Muscle of arm (tissue), 12 donors: Measurements from ENCODE around the gene SRSF1. TPM values are rescaled to one million over a fixed set of nuclear protein-coding genes. Genes with fewer than 3 reads are reported as not detected.

Experiments
- DNase-seq: peaks from one replicate; pipeline ENCODE4 v3.0.0-alpha.2; 2013
- polyA plus RNA-seq, 12 donors: library from polyadenylated mRNA; unstranded; fragments of 120-200 nt; gene quantifications; one replicate each; pipeline ENCODE4 v1.2.1, GENCODE V29; 2013; ENCODE audit not compliant: insufficient read length in 12 of 12

Gene SRSF1
- polyA plus RNA-seq, 12 donors = 146 to 244 (median 191) TPM; not detected in 1

GRCh38 chr17:58032691-58033415, 25.8 kb upstream of the SRSF1 start:
- no peak for DNase-seq

GRCh38 chr17:58028578-58028977, 21.5 kb upstream of the SRSF1 start:
- no peak for DNase-seq

GRCh38 chr17:58020401-58020800, 13.4 kb upstream of the SRSF1 start:
- DNase-seq = no peak

GRCh38 chr17:58019521-58019920, 12.5 kb upstream of the SRSF1 start:
- no peak for DNase-seq

GRCh38 chr17:58019039-58019438, 12.0 kb upstream of the SRSF1 start:
- DNase-seq = no peak

GRCh38 chr17:58010067-58010799, 3.2 kb upstream of the SRSF1 start:
- no peak for DNase-seq

- DNase-seq = no peak
Observed at GRCh38 chr17:58007781-58008706, 998 bp upstream of the SRSF1 start.

GRCh38 chr17:58006560-58006923, 504 bp downstream of the SRSF1 start:
- DNase-seq = peak; percentile 86

GRCh38 chr17:58005728-58006559, 1.1 kb downstream of the SRSF1 start:
- no peak for DNase-seq

- DNase-seq = no peak
Observed at GRCh38 chr17:58005031-58005727, 1.9 kb downstream of the SRSF1 start.

GRCh38 chr17:58004060-58004459, 3.0 kb downstream of the SRSF1 start:
- no peak for DNase-seq

- DNase-seq = no peak
Observed at GRCh38 chr17:58002973-58003372, 4.1 kb downstream of the SRSF1 start.

- no peak for DNase-seq
Observed at GRCh38 chr17:58002154-58002948, 4.7 kb downstream of the SRSF1 start.

- no peak for DNase-seq
Observed at GRCh38 chr17:58001461-58002124, 5.5 kb downstream of the SRSF1 start.

- peak; percentile 81 for DNase-seq
Observed at GRCh38 chr17:57999496-58000017, 7.5 kb downstream of the SRSF1 start.

- DNase-seq = no peak
Observed at GRCh38 chr17:57999010-57999495, 8.0 kb downstream of the SRSF1 start.

- DNase-seq = no peak
Observed at GRCh38 chr17:57997085-57997809, 9.8 kb downstream of the SRSF1 start.
